A172 (cell line): Measurements from ENCODE around the gene PRKRIP1. TPM values are rescaled to one million over a fixed set of nuclear protein-coding genes. Genes with fewer than 3 reads are reported as not detected.

Experiments used
- total RNA-seq: library from RNA; depleted of rRNA; stranded (reverse); fragments of >200 nt; shearing (Covaris generic); gene quantifications from 2 replicates; pipeline ENCODE4 v1.2.3, GENCODE V29; 2014; rRNA removed

Gene PRKRIP1
- total RNA-seq, 1 experiment from 2014 or later: 33.5 TPM

Other genes with a start within 250 kb of the PRKRIP1 start
- 2.0 and 2.5 TPM in 2 replicates for gene SH2B2, start 109.5 kb upstream of the PRKRIP1 start, total RNA-seq
- not detected in 2 replicates for gene SPDYE6, start 39.9 kb upstream of the PRKRIP1 start, total RNA-seq
- gene ORAI2, start 37.2 kb downstream of the PRKRIP1 start, total RNA-seq: 67.6 and 77.9 TPM in 2 replicates
- 15.3 and 20.8 TPM in 2 replicates for gene ALKBH4, start 68.5 kb downstream of the PRKRIP1 start, total RNA-seq
- 43.6 and 52.0 TPM in 2 replicates for gene LRWD1, start 68.6 kb downstream of the PRKRIP1 start, total RNA-seq
- 45.6 and 52.1 TPM in 2 replicates for gene POLR2J, start 82.6 kb downstream of the PRKRIP1 start, total RNA-seq
- 0.07 and 3.9 TPM in 2 replicates for gene RASA4B, start 121.4 kb downstream of the PRKRIP1 start, total RNA-seq
- 0.12 and 1.00 TPM in 2 replicates for gene UPK3BL2, start 147.3 kb downstream of the PRKRIP1 start, total RNA-seq
- gene SPDYE2, start 154.9 kb downstream of the PRKRIP1 start, total RNA-seq: 0.10 TPM in 1 of 2 replicates, not detected in the other
- 8.6 and 14.1 TPM in 2 replicates for gene POLR2J3, start 176.2 kb downstream of the PRKRIP1 start, total RNA-seq
- 10.8 and 15.8 TPM in 2 replicates for gene RASA4, start 220.4 kb downstream of the PRKRIP1 start, total RNA-seq
- gene UPK3BL1, start 246.4 kb downstream of the PRKRIP1 start, total RNA-seq: 12.8 and 13.9 TPM in 2 replicates